ENCODE results near the gene ARL5B.
"Not testable (repeated sequence)": the region's sequence is repeated elsewhere in the genome, so short reads cannot be mapped to it uniquely, and the experiment has no call there.

- TF ChIP-seq POLR2A (IDR thresholded peaks at IDR 0.05), result not testable (repeated sequence)
- TF ChIP-seq, protein P1, sequence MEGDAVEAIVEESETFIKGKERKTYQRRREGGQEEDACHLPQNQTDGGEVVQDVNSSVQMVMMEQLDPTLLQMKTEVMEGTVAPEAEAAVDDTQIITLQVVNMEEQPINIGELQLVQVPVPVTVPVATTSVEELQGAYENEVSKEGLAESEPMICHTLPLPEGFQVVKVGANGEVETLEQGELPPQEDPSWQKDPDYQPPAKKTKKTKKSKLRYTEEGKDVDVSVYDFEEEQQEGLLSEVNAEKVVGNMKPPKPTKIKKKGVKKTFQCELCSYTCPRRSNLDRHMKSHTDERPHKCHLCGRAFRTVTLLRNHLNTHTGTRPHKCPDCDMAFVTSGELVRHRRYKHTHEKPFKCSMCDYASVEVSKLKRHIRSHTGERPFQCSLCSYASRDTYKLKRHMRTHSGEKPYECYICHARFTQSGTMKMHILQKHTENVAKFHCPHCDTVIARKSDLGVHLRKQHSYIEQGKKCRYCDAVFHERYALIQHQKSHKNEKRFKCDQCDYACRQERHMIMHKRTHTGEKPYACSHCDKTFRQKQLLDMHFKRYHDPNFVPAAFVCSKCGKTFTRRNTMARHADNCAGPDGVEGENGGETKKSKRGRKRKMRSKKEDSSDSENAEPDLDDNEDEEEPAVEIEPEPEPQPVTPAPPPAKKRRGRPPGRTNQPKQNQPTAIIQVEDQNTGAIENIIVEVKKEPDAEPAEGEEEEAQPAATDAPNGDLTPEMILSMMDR (IDR thresholded peaks at IDR 0.05), result not testable (repeated sequence)
Observed at GRCh38 chr10:18639719-18640118, 19.5 kb upstream of the ARL5B start.
